ENCODE results near the gene PIGU. TPM values are rescaled to one million over a fixed set of nuclear protein-coding genes. Genes with fewer than 3 reads are reported as not detected.

Gene PIGU
- total and polyA plus RNA-seq, 2 of the 13 experiments (the other 11 are each of a cell fraction or from before 2014, with no cell fraction given): 45.5 to 231 TPM

DNA sequence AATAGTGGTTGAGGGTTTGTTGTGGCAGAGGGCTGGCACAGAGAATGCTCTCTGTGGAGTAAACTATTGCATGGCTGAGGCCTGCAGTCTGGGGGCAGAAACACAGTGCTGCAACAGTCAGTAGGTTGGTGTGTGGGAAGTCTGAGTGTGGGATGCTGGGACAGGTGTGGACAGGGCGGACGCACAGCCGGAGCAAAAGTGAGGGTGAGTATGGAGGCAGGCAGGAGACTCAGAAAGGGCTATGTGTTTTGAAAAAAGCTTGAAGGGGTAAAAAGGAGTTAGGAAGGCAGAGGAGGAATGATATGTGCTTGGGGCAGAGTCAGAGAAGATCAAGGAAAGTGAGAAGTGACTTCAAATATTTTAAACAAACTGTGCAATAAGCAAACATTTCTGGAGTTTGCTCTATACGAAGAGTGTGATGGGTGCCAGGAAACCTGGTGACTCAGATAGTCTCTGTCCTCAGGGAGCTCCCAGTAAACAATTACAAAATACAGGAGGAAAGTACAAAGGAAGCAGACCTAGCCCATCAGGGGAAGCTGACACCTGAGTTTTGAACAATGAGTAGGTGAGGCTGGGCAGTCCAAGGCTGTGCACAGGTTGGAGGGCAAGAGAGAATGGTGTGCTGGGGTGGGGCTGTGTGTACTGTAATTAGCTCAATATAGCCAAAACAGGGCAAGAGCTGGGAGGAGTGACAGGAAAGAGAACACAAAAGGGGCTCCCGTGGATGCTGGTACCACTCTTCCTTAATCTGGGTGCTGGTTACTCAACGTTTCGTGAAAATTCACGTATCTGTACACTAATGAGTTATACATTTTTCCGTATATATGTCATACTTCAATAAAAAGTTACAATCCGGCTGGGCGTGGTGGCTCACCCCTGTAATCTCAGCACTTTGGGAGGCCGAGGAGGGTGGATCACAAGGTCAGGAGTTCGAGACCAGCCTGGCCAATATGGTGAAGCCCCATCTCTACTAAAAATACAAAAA lies 55.2 kb downstream of the PIGU start (continued):
- TF ChIP-seq, protein P1, sequence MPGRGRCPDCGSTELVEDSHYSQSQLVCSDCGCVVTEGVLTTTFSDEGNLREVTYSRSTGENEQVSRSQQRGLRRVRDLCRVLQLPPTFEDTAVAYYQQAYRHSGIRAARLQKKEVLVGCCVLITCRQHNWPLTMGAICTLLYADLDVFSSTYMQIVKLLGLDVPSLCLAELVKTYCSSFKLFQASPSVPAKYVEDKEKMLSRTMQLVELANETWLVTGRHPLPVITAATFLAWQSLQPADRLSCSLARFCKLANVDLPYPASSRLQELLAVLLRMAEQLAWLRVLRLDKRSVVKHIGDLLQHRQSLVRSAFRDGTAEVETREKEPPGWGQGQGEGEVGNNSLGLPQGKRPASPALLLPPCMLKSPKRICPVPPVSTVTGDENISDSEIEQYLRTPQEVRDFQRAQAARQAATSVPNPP (CRISPR knock-in tag; IDR thresholded peaks at IDR 0.05): no peak
- TF ChIP-seq AKAP8 (CRISPR knock-in tag; IDR thresholded peaks at IDR 0.05) (peak; percentile 95), ZBTB2 (CRISPR knock-in tag; IDR thresholded peaks at IDR 0.05; ENCODE audit: low read depth) (no peak; the same call in 1 of the 2 replicates), ZNF577 (CRISPR knock-in tag; IDR thresholded peaks at IDR 0.05; ENCODE audit: borderline replicate concordance, low read depth) (no peak), ZNF674 (CRISPR knock-in tag; IDR thresholded peaks at IDR 0.05; ENCODE audit: low read depth) (no peak), IKZF4 (CRISPR knock-in tag; IDR thresholded peaks at IDR 0.05; ENCODE audit: borderline replicate concordance, low read depth, not compliant biosample characterization) (peak; percentile 16), DNMT3B (CRISPR knock-in tag; conservative IDR thresholded peaks at IDR 0.05) (no peak; the same call in 1 of the 2 replicates), ZNF224 (CRISPR knock-in tag; IDR thresholded peaks at IDR 0.05) (peak; percentile 92), ZNF556 (CRISPR knock-in tag; IDR thresholded peaks at IDR 0.05; ENCODE audit: borderline replicate concordance) (peak; percentile 95), ZNF773 (CRISPR knock-in tag; IDR thresholded peaks at IDR 0.05; ENCODE audit: borderline replicate concordance) (no peak), ZNF232 (CRISPR knock-in tag; IDR thresholded peaks at IDR 0.05; ENCODE audit: borderline replicate concordance) (peak; percentile 97), DPF2 (CRISPR knock-in tag; IDR thresholded peaks at IDR 0.05; ENCODE audit: borderline replicate concordance, low read depth) (peak; percentile 99), SRF (IDR thresholded peaks at IDR 0.05; ENCODE audit: low read depth, low read length) (peak; percentile 32; the same call in 1 of the 2 replicates), IKZF1 (IDR thresholded peaks at IDR 0.05) (no peak), CREM (IDR thresholded peaks at IDR 0.05) (peak; percentile 95), CREM (CRISPR knock-in tag; IDR thresholded peaks at IDR 0.05) (no peak)
- TF ChIP-seq, protein P2, sequence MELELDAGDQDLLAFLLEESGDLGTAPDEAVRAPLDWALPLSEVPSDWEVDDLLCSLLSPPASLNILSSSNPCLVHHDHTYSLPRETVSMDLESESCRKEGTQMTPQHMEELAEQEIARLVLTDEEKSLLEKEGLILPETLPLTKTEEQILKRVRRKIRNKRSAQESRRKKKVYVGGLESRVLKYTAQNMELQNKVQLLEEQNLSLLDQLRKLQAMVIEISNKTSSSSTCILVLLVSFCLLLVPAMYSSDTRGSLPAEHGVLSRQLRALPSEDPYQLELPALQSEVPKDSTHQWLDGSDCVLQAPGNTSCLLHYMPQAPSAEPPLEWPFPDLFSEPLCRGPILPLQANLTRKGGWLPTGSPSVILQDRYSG (CRISPR knock-in tag; IDR thresholded peaks at IDR 0.05): peak; percentile 95; the same call in 1 of the 2 replicates
- TF ChIP-seq, protein P3, sequence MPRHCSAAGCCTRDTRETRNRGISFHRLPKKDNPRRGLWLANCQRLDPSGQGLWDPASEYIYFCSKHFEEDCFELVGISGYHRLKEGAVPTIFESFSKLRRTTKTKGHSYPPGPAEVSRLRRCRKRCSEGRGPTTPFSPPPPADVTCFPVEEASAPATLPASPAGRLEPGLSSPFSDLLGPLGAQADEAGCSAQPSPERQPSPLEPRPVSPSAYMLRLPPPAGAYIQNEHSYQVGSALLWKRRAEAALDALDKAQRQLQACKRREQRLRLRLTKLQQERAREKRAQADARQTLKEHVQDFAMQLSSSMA (CRISPR knock-in tag; IDR thresholded peaks at IDR 0.05): no peak
- TF ChIP-seq, protein P4, sequence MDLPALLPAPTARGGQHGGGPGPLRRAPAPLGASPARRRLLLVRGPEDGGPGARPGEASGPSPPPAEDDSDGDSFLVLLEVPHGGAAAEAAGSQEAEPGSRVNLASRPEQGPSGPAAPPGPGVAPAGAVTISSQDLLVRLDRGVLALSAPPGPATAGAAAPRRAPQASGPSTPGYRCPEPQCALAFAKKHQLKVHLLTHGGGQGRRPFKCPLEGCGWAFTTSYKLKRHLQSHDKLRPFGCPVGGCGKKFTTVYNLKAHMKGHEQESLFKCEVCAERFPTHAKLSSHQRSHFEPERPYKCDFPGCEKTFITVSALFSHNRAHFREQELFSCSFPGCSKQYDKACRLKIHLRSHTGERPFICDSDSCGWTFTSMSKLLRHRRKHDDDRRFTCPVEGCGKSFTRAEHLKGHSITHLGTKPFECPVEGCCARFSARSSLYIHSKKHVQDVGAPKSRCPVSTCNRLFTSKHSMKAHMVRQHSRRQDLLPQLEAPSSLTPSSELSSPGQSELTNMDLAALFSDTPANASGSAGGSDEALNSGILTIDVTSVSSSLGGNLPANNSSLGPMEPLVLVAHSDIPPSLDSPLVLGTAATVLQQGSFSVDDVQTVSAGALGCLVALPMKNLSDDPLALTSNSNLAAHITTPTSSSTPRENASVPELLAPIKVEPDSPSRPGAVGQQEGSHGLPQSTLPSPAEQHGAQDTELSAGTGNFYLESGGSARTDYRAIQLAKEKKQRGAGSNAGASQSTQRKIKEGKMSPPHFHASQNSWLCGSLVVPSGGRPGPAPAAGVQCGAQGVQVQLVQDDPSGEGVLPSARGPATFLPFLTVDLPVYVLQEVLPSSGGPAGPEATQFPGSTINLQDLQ (CRISPR knock-in tag; IDR thresholded peaks at IDR 0.05): peak; percentile 74; the same call in 1 of the 2 replicates
- TF ChIP-seq, protein P5, sequence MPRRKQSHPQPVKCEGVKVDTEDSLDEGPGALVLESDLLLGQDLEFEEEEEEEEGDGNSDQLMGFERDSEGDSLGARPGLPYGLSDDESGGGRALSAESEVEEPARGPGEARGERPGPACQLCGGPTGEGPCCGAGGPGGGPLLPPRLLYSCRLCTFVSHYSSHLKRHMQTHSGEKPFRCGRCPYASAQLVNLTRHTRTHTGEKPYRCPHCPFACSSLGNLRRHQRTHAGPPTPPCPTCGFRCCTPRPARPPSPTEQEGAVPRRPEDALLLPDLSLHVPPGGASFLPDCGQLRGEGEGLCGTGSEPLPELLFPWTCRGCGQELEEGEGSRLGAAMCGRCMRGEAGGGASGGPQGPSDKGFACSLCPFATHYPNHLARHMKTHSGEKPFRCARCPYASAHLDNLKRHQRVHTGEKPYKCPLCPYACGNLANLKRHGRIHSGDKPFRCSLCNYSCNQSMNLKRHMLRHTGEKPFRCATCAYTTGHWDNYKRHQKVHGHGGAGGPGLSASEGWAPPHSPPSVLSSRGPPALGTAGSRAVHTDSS (CRISPR knock-in tag; conservative IDR thresholded peaks at IDR 0.05): no peak
